ENCODE measurements around the gene NPW.

DNA sequence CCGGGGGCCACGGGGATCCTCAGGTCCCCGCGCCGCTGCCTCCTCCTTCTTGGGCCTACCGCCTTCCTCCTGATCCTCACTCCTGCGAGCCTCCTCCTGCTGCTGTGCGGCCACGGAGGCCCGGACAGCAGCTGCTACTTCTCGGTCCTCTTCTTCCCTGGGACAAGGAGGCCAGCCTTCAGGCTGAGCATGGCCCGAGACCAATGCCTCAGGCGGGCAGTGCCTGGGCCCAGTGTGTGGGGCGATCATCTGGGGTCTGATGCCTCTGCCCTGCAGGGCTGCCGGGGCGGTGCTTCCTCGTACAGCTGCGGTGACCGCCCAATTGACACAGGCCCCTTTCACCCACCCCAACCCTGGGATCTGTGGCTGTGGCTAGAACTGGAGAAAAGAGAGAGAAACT, 18.6 kb upstream of the NPW start:
- no peak for TF ChIP-seq POLR2A (IDR thresholded peaks at IDR 0.05)
- TF ChIP-seq POLR2AphosphoS5 (IDR thresholded peaks at IDR 0.05): no peak
- TF ChIP-seq, protein P1, sequence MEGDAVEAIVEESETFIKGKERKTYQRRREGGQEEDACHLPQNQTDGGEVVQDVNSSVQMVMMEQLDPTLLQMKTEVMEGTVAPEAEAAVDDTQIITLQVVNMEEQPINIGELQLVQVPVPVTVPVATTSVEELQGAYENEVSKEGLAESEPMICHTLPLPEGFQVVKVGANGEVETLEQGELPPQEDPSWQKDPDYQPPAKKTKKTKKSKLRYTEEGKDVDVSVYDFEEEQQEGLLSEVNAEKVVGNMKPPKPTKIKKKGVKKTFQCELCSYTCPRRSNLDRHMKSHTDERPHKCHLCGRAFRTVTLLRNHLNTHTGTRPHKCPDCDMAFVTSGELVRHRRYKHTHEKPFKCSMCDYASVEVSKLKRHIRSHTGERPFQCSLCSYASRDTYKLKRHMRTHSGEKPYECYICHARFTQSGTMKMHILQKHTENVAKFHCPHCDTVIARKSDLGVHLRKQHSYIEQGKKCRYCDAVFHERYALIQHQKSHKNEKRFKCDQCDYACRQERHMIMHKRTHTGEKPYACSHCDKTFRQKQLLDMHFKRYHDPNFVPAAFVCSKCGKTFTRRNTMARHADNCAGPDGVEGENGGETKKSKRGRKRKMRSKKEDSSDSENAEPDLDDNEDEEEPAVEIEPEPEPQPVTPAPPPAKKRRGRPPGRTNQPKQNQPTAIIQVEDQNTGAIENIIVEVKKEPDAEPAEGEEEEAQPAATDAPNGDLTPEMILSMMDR (IDR thresholded peaks at IDR 0.05): no peak

All from breast epithelium (tissue), 3 donors.